HG02798 (cell line): Measurements from ENCODE around the gene MYO1H.

Experiments
- ATAC-seq: cut with Tn5 transposase; IDR thresholded peaks from one replicate; pipeline ENCODE4 v1.9.1; 2021; ENCODE audit warnings: mild to moderate bottlenecking; ENCODE audit not compliant: unreplicated experiment, poor library complexity

MYO1H gene

GRCh38 chr12:109446869-109447268 lies 99.2 kb downstream of the MYO1H start:
- no peak for ATAC-seq

DNA sequence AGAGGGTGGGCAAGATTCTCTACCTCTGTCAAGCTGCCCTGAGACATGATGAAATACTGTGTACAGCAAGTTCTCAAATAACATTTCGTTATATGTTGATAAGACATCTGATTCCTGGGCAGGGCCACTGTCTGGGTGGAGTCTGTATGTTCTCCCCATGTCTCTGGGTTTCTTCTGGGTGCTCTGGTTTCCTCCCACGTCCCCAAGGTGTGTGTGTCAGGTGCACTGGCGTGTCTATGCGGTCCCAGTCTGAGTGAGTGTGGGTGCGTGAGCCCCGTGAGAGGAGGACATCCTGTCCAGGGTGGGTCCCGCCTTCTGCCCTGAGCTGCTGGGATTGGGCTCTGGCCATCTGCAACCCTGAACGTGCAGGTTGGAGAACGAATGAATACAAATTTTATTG lies 99.8 kb downstream of the MYO1H start:
- no peak for ATAC-seq

DNA sequence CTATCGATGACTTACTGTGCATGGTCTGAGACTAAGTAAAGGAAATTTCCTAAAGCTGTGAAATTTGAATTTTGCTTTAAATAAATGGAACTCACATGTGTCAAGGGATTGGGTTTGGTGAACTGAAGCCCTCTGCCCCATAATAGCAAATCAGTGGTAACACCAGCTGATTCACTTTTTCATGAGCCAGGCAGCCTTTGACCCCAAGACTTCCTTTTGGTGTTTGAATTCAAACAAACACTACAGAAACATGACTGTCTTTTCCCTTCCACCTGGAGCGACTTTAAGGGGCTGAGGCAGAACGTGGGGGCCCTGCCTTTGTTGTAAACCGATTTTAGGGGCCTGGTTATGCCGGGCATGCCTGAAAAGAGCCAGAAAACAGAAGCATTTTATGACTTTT lies 100.6 kb downstream of the MYO1H start:
- no peak for ATAC-seq

- ATAC-seq = no peak
These were observed 101.1 kb downstream of the MYO1H start for GRCh38 chr12:109448707-109449390.

GRCh38 chr12:109449845-109450532 lies 102.3 kb downstream of the MYO1H start:
- no peak for ATAC-seq

- ATAC-seq = no peak
These were observed 103.3 kb downstream of the MYO1H start for GRCh38 chr12:109450980-109451379.

- no peak for ATAC-seq
These were observed 103.7 kb downstream of the MYO1H start for GRCh38 chr12:109451400-109451799.

- ATAC-seq = no peak
These were observed 104.8 kb downstream of the MYO1H start for GRCh38 chr12:109452489-109452888.

DNA sequence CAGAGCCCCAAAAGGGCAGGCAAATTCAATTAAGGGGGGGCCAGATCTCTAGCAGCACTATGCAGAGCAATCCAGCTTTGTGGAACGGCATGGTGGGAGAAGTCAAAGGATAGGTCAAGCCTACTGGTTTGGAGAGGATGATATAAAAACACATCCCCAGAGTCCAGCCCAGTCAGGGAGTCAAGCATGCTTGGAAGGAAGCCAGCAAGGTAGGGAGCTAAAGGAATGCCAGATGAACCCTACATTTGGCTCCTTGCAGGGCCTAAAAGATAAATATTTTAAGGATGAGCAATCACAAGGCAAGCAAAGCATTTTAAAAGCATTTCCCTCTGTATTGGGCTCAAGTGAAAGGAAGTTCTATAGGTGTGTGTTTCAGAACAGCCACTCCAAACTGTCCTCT lies 108.0 kb downstream of the MYO1H start:
- ATAC-seq = no peak

- ATAC-seq = no peak
These were observed 110.4 kb downstream of the MYO1H start for GRCh38 chr12:109458086-109458485.

DNA sequence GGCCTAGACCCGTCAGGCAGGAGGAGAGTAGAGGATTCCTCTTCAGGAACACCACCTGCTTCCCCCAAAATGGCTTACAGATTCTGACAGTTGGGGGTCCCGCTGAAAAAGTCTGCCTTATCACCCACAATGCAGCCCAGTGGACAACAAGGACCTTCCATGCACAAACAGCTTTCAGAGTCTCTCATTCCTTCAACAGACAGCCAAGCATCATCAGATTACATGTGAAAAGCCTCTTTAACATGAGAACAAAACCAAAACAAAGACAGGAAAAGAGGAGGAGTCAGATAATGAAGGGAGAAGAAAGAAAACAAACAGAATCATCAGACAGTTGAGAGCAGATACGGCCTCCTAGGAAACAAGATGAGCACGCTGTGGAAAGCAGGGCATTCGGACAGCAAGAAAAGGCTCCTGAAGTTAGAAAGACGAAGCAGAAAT lies 111.1 kb downstream of the MYO1H start:
- ATAC-seq = no peak

DNA sequence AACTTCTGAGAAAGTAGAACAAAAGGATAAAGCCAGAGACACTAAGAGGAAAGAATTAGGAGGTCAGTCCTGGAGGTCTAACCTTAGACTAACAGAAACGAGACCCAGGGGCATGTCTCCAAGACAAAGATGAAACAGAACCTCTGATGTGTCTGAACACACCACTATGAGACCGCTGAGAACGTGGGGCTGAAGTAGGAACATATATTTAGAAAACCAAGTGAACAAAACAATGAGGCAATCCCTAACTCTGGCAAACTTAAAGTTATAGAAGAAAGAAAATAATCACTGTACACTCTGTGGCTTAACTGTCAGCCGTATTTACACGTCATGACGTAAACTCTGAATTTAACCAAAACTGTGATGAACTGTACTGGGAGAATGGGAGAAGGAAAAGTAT lies 111.5 kb downstream of the MYO1H start:
- no peak for ATAC-seq

DNA sequence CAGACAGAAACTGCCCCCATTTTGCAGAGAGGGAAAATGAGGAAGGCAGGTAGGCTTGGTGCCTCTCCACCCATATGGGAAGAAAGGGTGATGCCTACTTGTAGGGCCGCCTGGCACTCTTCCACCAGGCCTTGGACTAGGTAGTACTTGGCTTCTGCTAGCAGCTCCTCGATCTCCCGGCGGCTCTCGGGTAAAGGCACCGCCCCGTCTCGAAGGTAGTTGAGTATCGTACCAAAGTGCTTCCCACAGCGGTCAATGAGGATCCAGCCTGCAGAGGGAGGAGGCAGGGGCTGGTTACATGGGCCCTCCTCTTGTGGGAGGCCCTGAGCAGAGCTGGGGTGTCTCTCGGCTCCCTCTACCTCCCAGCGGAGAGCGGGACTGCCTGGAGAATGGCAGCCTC lies 112.8 kb downstream of the MYO1H start:
- no peak for ATAC-seq

DNA sequence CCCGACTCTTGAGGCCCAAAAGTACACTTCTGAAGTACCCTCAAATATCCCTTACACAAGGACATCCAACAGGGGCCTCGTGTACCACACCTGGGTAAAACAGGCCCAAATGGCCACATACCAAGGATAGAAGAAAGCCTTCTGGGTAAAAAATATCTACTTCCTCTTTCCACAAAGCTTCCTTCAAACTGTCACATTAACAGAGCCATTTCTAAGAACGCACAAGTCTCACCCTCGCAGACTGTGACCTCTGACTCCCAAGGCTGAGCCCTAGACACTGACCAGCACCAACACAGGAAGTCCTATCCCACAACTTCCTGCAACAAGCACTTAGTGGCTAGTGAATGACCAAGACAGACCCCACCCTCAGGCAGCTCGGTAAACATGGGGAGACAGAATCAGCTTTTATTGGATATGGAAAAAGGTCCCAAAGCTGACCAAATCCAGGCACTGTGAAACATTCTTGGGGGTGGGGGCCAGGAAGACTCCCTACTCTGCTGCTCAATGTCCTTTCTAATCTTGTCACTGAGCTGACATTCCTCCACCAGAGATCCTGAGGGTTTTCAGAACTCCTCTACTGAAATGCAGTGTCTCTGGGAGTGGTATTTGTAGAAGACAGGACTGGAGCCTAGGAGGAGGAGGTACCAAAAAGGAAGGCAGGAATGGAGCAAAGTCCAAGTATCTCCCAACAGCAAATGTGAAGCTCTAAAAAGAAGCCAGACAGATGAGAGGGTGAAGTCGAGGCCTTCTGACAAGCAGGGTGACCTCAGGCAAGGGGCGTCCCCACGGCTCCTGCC lies 113.5 kb downstream of the MYO1H start:
- no peak for ATAC-seq

DNA sequence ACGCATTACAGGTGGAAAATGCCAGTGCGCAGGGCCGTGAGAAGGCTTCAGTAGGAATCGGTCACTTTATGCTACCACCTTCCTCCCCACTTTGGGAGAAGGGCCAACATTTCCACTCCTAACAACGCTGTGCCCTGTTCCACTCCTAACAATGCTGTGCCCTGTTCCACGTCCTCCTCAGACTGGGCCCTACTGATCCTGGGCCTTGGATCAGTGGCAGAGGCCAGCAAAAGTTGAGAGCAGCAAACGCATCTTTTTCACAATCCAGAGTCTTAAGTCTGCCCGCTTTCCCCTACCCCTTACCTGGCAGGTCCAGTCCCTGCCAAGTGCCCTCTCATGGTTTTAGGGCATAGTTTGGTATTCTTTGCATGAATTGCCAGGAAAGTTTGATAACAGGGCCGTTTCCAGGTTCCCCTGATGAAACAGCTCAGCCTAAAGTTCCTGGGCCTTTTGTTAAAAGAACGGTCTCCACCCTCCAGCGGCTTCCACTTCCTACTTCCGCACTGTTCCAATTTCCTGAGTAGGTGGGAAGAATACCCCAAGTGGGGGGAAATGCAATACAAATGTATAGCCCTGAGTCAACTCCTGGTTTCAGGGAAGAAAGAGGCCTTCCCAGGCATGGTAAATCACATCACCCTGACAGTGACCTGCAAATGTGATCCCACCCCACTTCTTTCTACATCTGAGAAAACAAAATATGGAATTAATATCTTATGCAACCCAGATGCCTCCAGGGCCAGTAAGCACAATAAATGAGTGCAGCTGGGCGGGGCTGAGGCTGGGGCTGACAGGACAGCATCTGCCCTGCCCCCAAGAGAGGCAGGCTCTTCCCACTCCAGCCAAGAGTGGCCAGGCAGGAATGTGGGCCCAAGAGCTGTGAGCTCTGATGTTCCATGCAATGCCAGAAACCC lies 114.4 kb downstream of the MYO1H start:
- no peak for ATAC-seq

GRCh38 chr12:109462868-109463692 lies 115.4 kb downstream of the MYO1H start:
- no peak for ATAC-seq

GRCh38 chr12:109463756-109464155 lies 116.1 kb downstream of the MYO1H start:
- ATAC-seq = no peak

DNA sequence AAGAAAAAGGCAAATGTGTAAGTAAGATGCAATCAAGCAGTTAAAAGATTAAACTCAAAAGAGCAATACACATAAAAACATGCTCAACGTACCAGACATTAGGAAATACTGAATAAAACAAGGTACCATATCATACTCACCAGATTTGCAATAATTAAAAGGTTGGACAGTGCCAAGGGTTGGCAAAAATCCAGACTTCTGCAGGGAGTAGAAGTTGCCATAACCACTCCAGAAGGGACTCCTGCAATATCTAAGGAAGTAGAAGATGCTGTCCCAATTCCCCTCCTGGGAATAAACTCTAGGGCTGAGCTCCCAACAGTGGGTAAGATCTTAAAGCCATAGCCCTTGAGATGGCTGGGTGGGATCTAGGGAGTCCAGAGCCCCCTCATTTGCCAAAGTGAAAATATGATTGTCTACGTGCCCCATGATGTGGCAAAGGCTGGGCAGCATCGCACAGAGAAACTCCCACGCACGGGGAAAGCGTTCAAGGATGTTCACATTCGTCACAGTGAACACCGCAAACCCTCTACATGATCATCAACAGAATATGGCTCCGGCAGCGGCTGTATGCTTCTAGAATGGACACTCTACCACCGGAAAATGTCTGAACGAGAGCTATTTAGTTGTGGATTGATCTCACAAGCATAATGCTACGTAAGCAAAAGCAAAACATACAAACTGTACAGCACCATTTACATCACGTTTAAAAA lies 117.1 kb downstream of the MYO1H start:
- ATAC-seq = no peak

DNA sequence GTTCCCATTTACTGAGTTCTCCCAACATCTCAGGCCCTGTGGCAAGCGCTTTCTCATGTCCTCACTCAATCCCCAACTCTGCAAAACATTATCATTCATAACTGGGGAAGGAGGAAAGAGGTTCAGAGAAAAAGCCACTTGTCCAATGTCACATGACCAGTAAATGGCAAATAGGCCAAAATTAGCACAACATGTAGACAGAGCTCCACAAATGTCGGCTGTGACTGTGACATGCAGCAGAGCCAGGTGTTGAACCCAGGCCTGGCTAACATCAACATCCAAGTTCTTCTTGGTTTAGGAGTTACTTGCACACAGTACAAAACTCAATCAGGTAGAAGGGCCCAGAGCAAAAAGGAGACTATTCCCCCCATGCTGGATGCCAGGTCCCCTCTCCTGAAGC lies 118.6 kb downstream of the MYO1H start:
- ATAC-seq = no peak
